ENCODE results near the gene COMMD1.
"Not testable (repeated sequence)": the region's sequence is repeated elsewhere in the genome, so short reads cannot be mapped to it uniquely, and the experiment has no call there.

The COMMD1 gene

DNA sequence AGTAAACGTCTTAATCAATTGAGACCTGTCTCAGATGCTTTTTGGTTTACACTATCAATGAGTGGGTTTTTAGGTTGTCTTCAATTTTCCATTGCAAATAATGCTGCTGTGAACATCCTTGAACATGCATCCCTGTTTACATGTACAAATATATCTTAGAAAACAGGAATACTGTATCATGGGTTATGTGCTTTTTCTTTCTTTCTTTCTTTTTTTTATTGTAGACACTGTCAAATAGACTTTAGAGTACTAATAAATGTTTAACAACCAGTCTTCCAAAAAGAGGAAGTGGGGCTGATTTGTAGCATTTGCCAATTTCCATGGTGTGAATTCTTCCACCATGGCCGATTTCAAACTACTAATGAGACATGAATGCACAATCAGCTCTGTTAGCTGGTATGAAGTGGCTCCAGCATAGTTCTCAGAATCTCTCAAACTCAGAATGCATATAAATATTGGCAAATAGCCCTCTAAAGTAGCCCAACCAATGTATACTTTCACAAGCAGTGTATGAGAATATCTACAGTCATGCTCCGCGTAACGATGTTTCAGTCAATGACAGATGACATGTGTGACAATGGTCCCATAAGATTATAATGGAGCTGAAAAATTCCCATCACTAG lies 240.1 kb downstream of the COMMD1 start:
- no peak for DNase-seq (ENCODE audit: low read depth)
- no peak overlapping the region for H3K4me3 ChIP-seq (ENCODE audit: low read length)
- TF ChIP-seq, protein P1, sequence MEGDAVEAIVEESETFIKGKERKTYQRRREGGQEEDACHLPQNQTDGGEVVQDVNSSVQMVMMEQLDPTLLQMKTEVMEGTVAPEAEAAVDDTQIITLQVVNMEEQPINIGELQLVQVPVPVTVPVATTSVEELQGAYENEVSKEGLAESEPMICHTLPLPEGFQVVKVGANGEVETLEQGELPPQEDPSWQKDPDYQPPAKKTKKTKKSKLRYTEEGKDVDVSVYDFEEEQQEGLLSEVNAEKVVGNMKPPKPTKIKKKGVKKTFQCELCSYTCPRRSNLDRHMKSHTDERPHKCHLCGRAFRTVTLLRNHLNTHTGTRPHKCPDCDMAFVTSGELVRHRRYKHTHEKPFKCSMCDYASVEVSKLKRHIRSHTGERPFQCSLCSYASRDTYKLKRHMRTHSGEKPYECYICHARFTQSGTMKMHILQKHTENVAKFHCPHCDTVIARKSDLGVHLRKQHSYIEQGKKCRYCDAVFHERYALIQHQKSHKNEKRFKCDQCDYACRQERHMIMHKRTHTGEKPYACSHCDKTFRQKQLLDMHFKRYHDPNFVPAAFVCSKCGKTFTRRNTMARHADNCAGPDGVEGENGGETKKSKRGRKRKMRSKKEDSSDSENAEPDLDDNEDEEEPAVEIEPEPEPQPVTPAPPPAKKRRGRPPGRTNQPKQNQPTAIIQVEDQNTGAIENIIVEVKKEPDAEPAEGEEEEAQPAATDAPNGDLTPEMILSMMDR (conservative IDR thresholded peaks at IDR 0.05; ENCODE audit: low read depth, low read length): no peak

DNA sequence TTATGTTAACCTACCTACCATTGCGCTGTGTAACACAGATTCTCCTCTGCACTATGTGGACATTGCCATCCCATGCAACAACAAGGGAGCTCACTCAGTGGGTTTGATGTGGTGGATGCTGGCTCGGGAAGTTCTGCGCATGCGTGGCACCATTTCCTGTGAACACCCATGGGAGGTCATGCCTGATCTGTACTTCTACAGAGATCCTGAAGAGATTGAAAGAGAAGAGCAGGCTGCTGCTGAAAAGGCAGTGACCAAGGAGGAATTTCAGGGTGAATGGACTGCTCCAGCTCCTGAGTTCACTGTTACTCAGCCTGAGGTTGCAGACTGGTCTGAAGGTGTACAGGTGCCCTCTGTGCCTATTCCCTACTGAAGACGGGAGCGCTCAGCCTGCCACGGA lies 241.3 kb downstream of the COMMD1 start:
- H3K4me3 ChIP-seq (ENCODE audit: low read length); DNase-seq (ENCODE audit: low read depth): not testable (repeated sequence)

DNA sequence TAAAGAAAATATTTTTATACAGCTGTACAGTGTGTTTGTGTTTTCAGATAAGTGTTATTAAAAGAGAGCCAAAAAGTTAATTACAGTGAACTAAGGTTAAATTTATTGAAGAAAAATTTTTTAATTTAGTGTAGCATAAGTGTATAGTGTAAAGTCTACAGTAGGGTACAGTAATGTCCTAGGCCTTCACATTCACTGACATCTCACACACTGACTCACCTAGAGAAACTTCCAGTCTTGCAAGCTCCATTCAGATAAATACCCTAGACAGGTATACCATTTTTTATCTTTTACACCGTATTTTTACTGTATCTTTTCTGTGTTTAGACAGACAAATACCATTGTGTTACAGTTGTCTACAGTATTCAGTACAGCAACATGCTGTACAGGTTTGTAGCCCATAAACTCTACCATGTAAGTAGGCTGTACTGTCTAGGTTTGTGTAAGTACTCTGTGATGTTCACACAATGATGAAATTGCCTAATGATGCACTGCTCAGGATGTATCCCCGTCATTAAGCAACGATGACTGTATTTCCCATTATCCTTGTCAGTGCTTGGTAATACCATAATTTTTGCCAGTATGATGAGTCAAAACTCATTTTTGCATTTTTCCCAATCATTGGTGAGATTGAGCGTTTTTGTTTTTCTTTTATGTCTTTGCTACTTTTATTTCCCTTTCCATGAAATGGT lies 242.3 kb downstream of the COMMD1 start:
- no peak overlapping the region for H3K4me3 ChIP-seq (ENCODE audit: low read length)
- TF ChIP-seq, protein P1 (conservative IDR thresholded peaks at IDR 0.05; ENCODE audit: low read depth, low read length): no peak
- DNase-seq (ENCODE audit: low read depth): no peak

DNA sequence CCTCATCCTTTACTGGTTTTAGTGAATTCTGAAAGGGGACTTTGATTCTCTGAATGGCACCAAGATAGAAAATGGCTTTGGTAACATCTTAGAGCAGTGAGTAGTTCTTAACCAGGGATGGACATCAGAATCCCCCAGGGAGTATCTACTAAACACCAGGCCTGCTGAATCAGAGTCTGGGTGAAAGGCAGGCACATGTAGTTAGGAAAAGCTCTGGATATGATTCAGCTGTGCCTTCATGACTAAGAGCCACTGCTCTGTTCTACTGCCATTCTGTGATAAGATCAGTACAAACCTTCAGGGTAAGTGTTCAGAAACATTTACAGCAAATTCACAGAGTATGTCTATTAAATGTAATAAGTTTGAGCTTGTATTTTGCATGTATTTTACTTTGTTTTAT lies 244.2 kb downstream of the COMMD1 start:
- TF ChIP-seq, protein P1 (conservative IDR thresholded peaks at IDR 0.05; ENCODE audit: low read depth, low read length): no peak
- DNase-seq (ENCODE audit: low read depth): no peak
- H3K4me3 ChIP-seq (ENCODE audit: low read length): no peak overlapping the region

DNA sequence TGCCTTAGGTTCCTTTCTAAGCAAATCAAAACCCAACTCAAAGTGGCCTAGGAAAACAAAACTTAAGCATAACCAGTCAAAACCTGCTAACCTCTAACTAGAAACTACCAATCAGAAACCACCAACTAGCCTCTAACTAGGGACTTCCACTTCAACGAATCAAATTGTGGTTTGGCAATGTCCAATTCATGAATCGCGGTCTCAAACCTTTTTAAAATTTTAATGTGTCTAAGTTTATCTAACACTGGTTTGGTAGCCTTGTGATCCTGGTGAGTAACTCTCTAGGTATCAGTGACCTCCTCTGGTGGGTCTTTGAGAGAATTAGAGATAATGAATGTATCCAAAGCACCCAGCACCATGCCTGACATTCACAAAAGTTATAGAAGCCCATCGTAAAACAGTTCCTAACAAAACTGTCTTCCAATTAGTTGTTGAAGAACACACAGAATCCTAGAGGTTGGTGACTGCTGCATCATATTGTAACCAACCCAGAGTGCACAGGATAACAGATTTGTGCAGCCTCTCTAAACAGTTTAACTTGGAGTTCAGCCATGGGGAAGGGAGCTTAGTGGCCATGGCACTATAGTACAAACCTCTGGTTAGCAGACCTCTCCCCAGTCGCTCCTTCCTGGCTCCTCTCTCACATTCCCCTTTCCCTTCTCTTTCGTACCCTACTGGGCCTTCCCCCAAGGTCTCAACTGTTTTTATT lies 245.3 kb downstream of the COMMD1 start:
- TF ChIP-seq, protein P1 (conservative IDR thresholded peaks at IDR 0.05; ENCODE audit: low read depth, low read length): no peak

DNA sequence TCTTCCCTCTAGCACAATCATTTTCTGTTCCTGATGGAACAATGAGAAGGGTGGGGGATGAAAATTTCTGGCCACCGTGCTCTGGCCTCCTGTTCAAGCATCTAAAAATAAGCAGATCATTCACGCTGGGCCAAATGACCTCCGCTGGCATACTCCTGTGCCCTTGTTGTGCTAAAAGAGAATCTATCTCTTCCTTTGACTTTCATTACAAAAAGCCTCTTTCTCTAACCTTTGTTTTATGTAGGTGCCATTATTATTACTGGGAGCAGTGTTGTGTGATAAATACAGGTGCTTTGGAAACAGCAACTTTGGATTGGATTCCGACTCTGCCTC lies 245.8 kb downstream of the COMMD1 start:
- TF ChIP-seq, protein P1 (conservative IDR thresholded peaks at IDR 0.05; ENCODE audit: low read depth, low read length): no peak
- DNase-seq (ENCODE audit: low read depth): no peak
- no peak overlapping the region for H3K4me3 ChIP-seq (ENCODE audit: low read length)

More for the DNA sequence above, 245.3 kb downstream of the COMMD1 start:
- no peak for DNase-seq (ENCODE audit: low read depth)
- no peak overlapping the region for H3K4me3 ChIP-seq (ENCODE audit: low read length)

DNA sequence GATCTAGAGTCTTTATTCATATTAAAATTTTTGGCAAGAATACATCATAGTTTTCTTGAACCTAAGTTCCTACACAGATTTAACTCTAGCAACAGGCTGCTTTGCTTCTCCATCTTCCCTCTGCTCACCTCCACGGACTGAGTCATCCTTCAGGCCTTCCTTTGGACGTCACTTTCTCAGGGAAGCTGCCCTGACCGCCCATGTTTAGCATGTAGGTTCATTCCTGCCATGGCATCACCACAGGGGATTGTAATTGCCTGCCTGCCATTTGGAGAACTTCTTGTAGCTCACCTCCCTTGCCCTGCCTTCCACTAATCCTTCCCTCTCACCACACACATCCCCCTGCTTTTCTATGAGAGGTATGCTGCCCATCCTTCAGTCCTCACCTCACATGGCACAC lies 246.5 kb downstream of the COMMD1 start:
- no peak overlapping the region for H3K4me3 ChIP-seq (ENCODE audit: low read length)
- TF ChIP-seq, protein P1 (conservative IDR thresholded peaks at IDR 0.05; ENCODE audit: low read depth, low read length): no peak
- no peak for DNase-seq (ENCODE audit: low read depth)

Measured in retinal pigment epithelial cell (primary cell).